A549 (cell line): ENCODE measurements around the gene CHRNB2.

Source experiments
- CHD4 ChIP-seq: fragments of 200-600 bp; sonication (generic); IDR thresholded peaks from 2 replicates; pipeline ENCODE4 v1.6.1; 2016; ENCODE audit warnings: antibody characterized with exemption, mild to moderate bottlenecking, borderline replicate concordance
- ESRRA ChIP-seq: fragments of 150-350 bp; IDR thresholded peaks from 2 replicates; pipeline ENCODE4 v1.6.1; 2014; ENCODE audit warnings: mild to moderate bottlenecking, low read length, borderline replicate concordance
- HDAC2 ChIP-seq: fragments of 200-600 bp; sonication (generic); IDR thresholded peaks from 2 replicates; pipeline ENCODE4 v1.6.1; 2016
- JUN ChIP-seq, 2 experiments: fragments of >200 bp; sonication (Bioruptor Twin); formaldehyde crosslinking; IDR thresholded peaks; 2 replicates in 1 of 2; 3 replicates in 1 of 2; pipeline ENCODE4 v1.6.1; 2016 to 2017
- MYC ChIP-seq: IDR thresholded peaks from 2 replicates; pipeline ENCODE4 v1.6.1; 2012; ENCODE audit warnings: mild to moderate bottlenecking, inconsistent platforms, low read length, improper control_type of control experiment, borderline replicate concordance
- POLR2A ChIP-seq: IDR thresholded peaks from 2 replicates; pipeline ENCODE4 v1.6.1; 2012; ENCODE audit warnings: mild to moderate bottlenecking, low read length
- RCOR1 ChIP-seq: fragments of 150-350 bp; IDR thresholded peaks from 2 replicates; pipeline ENCODE4 v1.6.1; 2014; ENCODE audit warnings: antibody characterized with exemption, low read length, low read depth
- RFX5 ChIP-seq: fragments of 450-650 bp; IDR thresholded peaks from 2 replicates; pipeline ENCODE4 v1.7.1; 2014; ENCODE audit warnings: antibody characterized with exemption, mild to moderate bottlenecking, moderate library complexity
- RNF2 ChIP-seq: fragments of 200-600 bp; sonication (generic); IDR thresholded peaks from 2 replicates; pipeline ENCODE4 v1.6.1; 2016; ENCODE audit warnings: low read depth, mild to moderate bottlenecking, antibody characterized with exemption, moderate library complexity, borderline replicate concordance
- SMC3 ChIP-seq: fragments of >200 bp; sonication (Bioruptor Twin); formaldehyde crosslinking; IDR thresholded peaks from 3 replicates; pipeline ENCODE4 v1.6.1; 2018; ENCODE audit warnings: inconsistent platforms
- TF ChIP-seq, protein P1 (sequence below): fragments of >200 bp; sonication (Bioruptor Twin); formaldehyde crosslinking; IDR thresholded peaks from 3 replicates; pipeline ENCODE4 v1.5.1; 2016
- TF ChIP-seq, protein P2 (sequence below): fragments of 450-650 bp; IDR thresholded peaks from 2 replicates; pipeline ENCODE4 v1.6.1; 2014; ENCODE audit warnings: antibody characterized with exemption
- TF ChIP-seq, protein P3 (sequence below): fragments of 200-600 bp; sonication (generic); IDR thresholded peaks from 2 replicates; pipeline ENCODE4 v1.6.1; 2016; ENCODE audit warnings: antibody characterized with exemption, mild to moderate bottlenecking, moderate library complexity
- TF ChIP-seq, protein P4 (sequence below): IDR thresholded peaks from 2 replicates; pipeline ENCODE4 v1.6.1; 2012

DNA sequence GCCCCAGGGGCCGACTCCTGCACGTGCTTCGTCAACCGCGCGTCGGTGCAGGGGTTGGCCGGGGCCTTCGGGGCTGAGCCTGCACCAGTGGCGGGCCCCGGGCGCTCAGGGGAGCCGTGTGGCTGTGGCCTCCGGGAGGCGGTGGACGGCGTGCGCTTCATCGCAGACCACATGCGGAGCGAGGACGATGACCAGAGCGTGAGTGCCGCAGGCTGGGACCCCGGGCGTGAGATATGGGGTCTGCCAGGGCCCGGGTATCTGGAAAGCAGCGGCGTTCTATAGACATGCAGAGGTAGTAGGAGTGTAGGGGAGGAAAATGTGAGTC, 4.3 kb downstream of the CHRNB2 start:
- TF ChIP-seq, protein P1, sequence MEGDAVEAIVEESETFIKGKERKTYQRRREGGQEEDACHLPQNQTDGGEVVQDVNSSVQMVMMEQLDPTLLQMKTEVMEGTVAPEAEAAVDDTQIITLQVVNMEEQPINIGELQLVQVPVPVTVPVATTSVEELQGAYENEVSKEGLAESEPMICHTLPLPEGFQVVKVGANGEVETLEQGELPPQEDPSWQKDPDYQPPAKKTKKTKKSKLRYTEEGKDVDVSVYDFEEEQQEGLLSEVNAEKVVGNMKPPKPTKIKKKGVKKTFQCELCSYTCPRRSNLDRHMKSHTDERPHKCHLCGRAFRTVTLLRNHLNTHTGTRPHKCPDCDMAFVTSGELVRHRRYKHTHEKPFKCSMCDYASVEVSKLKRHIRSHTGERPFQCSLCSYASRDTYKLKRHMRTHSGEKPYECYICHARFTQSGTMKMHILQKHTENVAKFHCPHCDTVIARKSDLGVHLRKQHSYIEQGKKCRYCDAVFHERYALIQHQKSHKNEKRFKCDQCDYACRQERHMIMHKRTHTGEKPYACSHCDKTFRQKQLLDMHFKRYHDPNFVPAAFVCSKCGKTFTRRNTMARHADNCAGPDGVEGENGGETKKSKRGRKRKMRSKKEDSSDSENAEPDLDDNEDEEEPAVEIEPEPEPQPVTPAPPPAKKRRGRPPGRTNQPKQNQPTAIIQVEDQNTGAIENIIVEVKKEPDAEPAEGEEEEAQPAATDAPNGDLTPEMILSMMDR = no peak
- TF ChIP-seq RCOR1 (no peak), POLR2A (no peak), SMC3 (no peak), RNF2 (no peak), MYC (no peak), CHD4 (no peak), HDAC2 (no peak), JUN (IDR thresholded peaks at IDR 0.05) (no peak), RFX5 (no peak), ESRRA (no peak)
- TF ChIP-seq, protein P2, sequence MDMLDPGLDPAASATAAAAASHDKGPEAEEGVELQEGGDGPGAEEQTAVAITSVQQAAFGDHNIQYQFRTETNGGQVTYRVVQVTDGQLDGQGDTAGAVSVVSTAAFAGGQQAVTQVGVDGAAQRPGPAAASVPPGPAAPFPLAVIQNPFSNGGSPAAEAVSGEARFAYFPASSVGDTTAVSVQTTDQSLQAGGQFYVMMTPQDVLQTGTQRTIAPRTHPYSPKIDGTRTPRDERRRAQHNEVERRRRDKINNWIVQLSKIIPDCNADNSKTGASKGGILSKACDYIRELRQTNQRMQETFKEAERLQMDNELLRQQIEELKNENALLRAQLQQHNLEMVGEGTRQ = no peak
- TF ChIP-seq, protein P3, sequence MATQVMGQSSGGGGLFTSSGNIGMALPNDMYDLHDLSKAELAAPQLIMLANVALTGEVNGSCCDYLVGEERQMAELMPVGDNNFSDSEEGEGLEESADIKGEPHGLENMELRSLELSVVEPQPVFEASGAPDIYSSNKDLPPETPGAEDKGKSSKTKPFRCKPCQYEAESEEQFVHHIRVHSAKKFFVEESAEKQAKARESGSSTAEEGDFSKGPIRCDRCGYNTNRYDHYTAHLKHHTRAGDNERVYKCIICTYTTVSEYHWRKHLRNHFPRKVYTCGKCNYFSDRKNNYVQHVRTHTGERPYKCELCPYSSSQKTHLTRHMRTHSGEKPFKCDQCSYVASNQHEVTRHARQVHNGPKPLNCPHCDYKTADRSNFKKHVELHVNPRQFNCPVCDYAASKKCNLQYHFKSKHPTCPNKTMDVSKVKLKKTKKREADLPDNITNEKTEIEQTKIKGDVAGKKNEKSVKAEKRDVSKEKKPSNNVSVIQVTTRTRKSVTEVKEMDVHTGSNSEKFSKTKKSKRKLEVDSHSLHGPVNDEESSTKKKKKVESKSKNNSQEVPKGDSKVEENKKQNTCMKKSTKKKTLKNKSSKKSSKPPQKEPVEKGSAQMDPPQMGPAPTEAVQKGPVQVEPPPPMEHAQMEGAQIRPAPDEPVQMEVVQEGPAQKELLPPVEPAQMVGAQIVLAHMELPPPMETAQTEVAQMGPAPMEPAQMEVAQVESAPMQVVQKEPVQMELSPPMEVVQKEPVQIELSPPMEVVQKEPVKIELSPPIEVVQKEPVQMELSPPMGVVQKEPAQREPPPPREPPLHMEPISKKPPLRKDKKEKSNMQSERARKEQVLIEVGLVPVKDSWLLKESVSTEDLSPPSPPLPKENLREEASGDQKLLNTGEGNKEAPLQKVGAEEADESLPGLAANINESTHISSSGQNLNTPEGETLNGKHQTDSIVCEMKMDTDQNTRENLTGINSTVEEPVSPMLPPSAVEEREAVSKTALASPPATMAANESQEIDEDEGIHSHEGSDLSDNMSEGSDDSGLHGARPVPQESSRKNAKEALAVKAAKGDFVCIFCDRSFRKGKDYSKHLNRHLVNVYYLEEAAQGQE = no peak
- TF ChIP-seq, protein P4, sequence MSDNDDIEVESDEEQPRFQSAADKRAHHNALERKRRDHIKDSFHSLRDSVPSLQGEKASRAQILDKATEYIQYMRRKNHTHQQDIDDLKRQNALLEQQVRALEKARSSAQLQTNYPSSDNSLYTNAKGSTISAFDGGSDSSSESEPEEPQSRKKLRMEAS = no peak
